HL-60 (cell line): Measurements from ENCODE around the gene IQSEC3.

Experiments used
- POLR2AphosphoS5 ChIP-seq: IDR thresholded peaks from 2 replicates; pipeline ENCODE4 v1.6.1; 2012; ENCODE audit warnings: low read depth
- TF ChIP-seq, protein P1 (sequence below): IDR thresholded peaks from 2 replicates; pipeline ENCODE4 v1.6.1; 2012; ENCODE audit warnings: low read depth; ENCODE audit not compliant: insufficient replicate concordance
- TF ChIP-seq, protein P2 (sequence below): IDR thresholded peaks from one replicate; pipeline ENCODE4 v1.5.1; 2011; ENCODE audit warnings: low read length, control low read depth, inconsistent platforms; ENCODE audit not compliant: insufficient read depth

DNA sequence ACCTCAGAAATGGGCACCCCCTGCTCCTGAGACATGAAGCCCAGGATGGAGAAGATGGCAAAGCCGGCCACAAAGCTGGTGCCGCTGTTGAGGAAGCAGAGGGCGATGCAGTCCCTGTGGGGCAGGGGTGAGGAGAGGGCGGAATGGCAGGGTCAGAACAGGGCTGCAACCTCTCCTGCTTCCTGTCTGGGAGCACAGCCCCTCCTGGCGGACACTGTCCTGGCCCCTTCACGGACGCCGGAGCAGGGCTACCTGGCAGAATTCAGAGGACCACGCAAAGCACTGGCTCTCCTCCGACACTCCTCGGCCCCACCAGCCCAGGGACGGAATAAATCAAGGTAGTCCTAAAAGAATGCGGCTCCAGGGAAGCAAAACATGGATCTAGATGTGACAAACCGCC is 159.8 kb downstream of the IQSEC3 start:
- TF ChIP-seq, protein P1, sequence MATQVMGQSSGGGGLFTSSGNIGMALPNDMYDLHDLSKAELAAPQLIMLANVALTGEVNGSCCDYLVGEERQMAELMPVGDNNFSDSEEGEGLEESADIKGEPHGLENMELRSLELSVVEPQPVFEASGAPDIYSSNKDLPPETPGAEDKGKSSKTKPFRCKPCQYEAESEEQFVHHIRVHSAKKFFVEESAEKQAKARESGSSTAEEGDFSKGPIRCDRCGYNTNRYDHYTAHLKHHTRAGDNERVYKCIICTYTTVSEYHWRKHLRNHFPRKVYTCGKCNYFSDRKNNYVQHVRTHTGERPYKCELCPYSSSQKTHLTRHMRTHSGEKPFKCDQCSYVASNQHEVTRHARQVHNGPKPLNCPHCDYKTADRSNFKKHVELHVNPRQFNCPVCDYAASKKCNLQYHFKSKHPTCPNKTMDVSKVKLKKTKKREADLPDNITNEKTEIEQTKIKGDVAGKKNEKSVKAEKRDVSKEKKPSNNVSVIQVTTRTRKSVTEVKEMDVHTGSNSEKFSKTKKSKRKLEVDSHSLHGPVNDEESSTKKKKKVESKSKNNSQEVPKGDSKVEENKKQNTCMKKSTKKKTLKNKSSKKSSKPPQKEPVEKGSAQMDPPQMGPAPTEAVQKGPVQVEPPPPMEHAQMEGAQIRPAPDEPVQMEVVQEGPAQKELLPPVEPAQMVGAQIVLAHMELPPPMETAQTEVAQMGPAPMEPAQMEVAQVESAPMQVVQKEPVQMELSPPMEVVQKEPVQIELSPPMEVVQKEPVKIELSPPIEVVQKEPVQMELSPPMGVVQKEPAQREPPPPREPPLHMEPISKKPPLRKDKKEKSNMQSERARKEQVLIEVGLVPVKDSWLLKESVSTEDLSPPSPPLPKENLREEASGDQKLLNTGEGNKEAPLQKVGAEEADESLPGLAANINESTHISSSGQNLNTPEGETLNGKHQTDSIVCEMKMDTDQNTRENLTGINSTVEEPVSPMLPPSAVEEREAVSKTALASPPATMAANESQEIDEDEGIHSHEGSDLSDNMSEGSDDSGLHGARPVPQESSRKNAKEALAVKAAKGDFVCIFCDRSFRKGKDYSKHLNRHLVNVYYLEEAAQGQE = no peak
- TF ChIP-seq, protein P2, sequence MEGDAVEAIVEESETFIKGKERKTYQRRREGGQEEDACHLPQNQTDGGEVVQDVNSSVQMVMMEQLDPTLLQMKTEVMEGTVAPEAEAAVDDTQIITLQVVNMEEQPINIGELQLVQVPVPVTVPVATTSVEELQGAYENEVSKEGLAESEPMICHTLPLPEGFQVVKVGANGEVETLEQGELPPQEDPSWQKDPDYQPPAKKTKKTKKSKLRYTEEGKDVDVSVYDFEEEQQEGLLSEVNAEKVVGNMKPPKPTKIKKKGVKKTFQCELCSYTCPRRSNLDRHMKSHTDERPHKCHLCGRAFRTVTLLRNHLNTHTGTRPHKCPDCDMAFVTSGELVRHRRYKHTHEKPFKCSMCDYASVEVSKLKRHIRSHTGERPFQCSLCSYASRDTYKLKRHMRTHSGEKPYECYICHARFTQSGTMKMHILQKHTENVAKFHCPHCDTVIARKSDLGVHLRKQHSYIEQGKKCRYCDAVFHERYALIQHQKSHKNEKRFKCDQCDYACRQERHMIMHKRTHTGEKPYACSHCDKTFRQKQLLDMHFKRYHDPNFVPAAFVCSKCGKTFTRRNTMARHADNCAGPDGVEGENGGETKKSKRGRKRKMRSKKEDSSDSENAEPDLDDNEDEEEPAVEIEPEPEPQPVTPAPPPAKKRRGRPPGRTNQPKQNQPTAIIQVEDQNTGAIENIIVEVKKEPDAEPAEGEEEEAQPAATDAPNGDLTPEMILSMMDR = no peak
- no peak for TF ChIP-seq POLR2AphosphoS5
